Embryonic facial prominence (tissue), 1 donor: ENCODE measurements around the gene NFAM1.

Source experiments
- DNase-seq: peaks from one replicate; pipeline ENCODE4 v3.0.0-alpha.2; 2016; ENCODE audit errors: extremely low spot score

Gene NFAM1

GRCh38 chr22:42335839-42336378, 96.3 kb downstream of the NFAM1 start:
- no peak for DNase-seq

GRCh38 chr22:42334875-42335512, 97.2 kb downstream of the NFAM1 start:
- no peak for DNase-seq

- no peak for DNase-seq
Measured at GRCh38 chr22:42333544-42333943, 98.7 kb downstream of the NFAM1 start.

- no peak for DNase-seq
Measured at GRCh38 chr22:42332089-42332488, 100.1 kb downstream of the NFAM1 start.

GRCh38 chr22:42331014-42331413, 101.2 kb downstream of the NFAM1 start:
- DNase-seq, result no peak
